Naive thymus-derived CD8-positive, alpha-beta T cell (primary cell): ENCODE results near the gene SPRN. TPM values are rescaled to one million over a fixed set of nuclear protein-coding genes. Genes with fewer than 3 reads are reported as not detected.
A peak's percentile ranks its signal among the peaks of the same experiment; 100 is the strongest.

ENCODE experiments used
- ATAC-seq, 2 donors: fragments of 150-1000 bp; cut with Tn5 transposase in 1 of 2; sonication (Bioruptor Pico), chemical (Tn5 transposase) in 1 of 2; 1 replicate in 1 of 2; 2 replicates in 1 of 2; pipeline ENCODE4 v1.10.0; 2021; ENCODE audit warnings: mild to moderate bottlenecking in 2 of 2, moderate library complexity in 2 of 2
- POLR2A ChIA-PET: fragments of 350-600 bp; sonication (Branson Sonifier 250); formaldehyde crosslinking; loops from one replicate; lab custom pipeline; 2021; ENCODE audit warnings: antibody characterized with exemption; lab: Charles Lee
- DNase-seq, 10 donors: peaks; one replicate each; pipeline versions ENCODE4 v3.0.0 to v3.0.0-alpha.2; 2020 to 2022
- H3K27ac Mint-ChIP-seq, 10 donors: one replicate each; pipeline ENCODE4 v1.8.0; 2020 to 2022; ENCODE audit warnings: mild to moderate bottlenecking in 10 of 10, mixed read lengths in 10 of 10, moderate library complexity in 4 of 10, inconsistent platforms in 1 of 10
- H3K27me3 Mint-ChIP-seq, 5 donors: one replicate each; pipeline ENCODE4 v1.8.0; 2021 to 2022; ENCODE audit warnings: mixed read lengths in 5 of 5
- H3K36me3 Mint-ChIP-seq, 3 donors: one replicate each; pipeline ENCODE4 v1.8.0; 2020 to 2022; ENCODE audit warnings: mixed read lengths in 3 of 3, mild to moderate bottlenecking in 2 of 3, inconsistent platforms in 1 of 3
- H3K4me1 Mint-ChIP-seq, 4 donors: one replicate each; pipeline ENCODE4 v1.8.0; 2021 to 2022; ENCODE audit warnings: mixed read lengths in 4 of 4
- H3K4me3 Mint-ChIP-seq, 10 donors: one replicate each; pipeline ENCODE4 v1.8.0; 2020 to 2022; ENCODE audit warnings: mild to moderate bottlenecking in 10 of 10, mixed read lengths in 10 of 10, moderate library complexity in 6 of 10, inconsistent platforms in 1 of 10
- H3K9me3 Mint-ChIP-seq, 9 donors: one replicate each; pipeline ENCODE4 v1.8.0; 2020 to 2022; ENCODE audit warnings: mixed read lengths in 9 of 9, mild to moderate bottlenecking in 3 of 9, inconsistent platforms in 1 of 9, moderate library complexity in 1 of 9
- polyA plus RNA-seq, 3 donors: library from polyadenylated mRNA; unstranded; fragments of 300-500 nt; fragmentation: Illumina TruSeq; gene quantifications; one replicate each; pipeline ENCODE4 v1.2.3, GENCODE V29; 2021
- total RNA-seq, 8 experiments: library from RNA in 2 of 8; stranded (reverse) in 2 of 8; gene quantifications; one replicate each; pipeline ENCODE4 v1.2.3 and lab custom pipeline; 2021 to 2026

The SPRN gene
- total and polyA plus RNA-seq, 5 experiments from 2014 or later: 0.06 to 0.39 (median 0.28) TPM; not detected in 2

- H3K27ac Mint-ChIP-seq: peak overlapping the region in 5 of 10 donors; percentile 23 to 76 (median 38)
- H3K4me3 Mint-ChIP-seq: no peak overlapping the region
- POLR2A ChIA-PET: no interaction called here
- peaks cover 0 to 12% (median 7%) of the 10 kb centered on the region in 9 donors for H3K9me3 Mint-ChIP-seq
- H3K36me3 Mint-ChIP-seq: peaks cover 33 to 91% (median 51%) of the 10 kb centered on the region in 3 donors
- no peak for ATAC-seq
- no peak for DNase-seq
- H3K27me3 Mint-ChIP-seq: no peaks in the 10 kb centered on the region
- peaks cover 40 to 52% (median 49%) of the 10 kb centered on the region in 4 donors for H3K4me1 Mint-ChIP-seq
Observed at GRCh38 chr10:133405844-133406527, 18.4 kb downstream of the SPRN start.

- POLR2A ChIA-PET: no interaction called here
- no peak overlapping the region for H3K4me3 Mint-ChIP-seq
- no peak for ATAC-seq
- no peak for DNase-seq
- H3K27ac Mint-ChIP-seq: peak overlapping the region in 6 of 10 donors; percentile 0 to 72 (median 17)
- H3K9me3 Mint-ChIP-seq: peaks cover 0 to 6% (median 1%) of the 10 kb centered on the region in 9 donors
- H3K4me1 Mint-ChIP-seq: peaks cover 44 to 56% (median 54%) of the 10 kb centered on the region in 4 donors
- peaks cover 27 to 90% (median 44%) of the 10 kb centered on the region in 3 donors for H3K36me3 Mint-ChIP-seq
- H3K27me3 Mint-ChIP-seq: no peaks in the 10 kb centered on the region
Observed at GRCh38 chr10:133405272-133405671, 19.2 kb downstream of the SPRN start.

DNA sequence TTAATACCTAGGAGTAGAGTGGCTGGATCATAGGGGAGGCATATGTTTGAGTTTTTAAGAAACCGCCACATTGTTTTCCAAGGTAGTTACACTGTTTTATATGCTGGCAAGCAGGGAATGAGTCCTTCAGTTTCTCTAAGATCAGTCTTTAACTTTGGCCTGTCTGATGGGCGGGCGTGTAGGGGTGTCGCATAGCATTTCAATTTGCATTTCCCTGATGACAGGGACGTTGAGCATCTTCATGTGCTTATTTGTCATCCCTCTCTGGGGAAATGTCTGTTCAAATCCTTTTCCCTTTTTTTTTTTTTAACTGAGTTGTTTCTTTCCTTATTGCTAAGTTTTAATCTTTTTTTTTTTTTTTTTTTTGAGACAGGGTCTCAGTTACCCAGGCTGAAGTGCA lies 20.6 kb downstream of the SPRN start:
- POLR2A ChIA-PET: no interaction called here
- no peak for ATAC-seq
- Mint-ChIP-seq H3K9me3 (peaks cover 0 to 6% (median 0%) of the 10 kb centered on the region in 9 donors), H3K4me1 (peaks cover 35 to 47% (median 45%) of the 10 kb centered on the region in 4 donors), H3K4me3 (no peak overlapping the region), H3K36me3 (peaks cover 15 to 90% (median 31%) of the 10 kb centered on the region in 3 donors), H3K27ac (peak overlapping the region in 1 of 10 donors; percentile 58), H3K27me3 (no peaks in the 10 kb centered on the region)
- no peak for DNase-seq

GRCh38 chr10:133403359-133403758 lies 21.1 kb downstream of the SPRN start:
- POLR2A ChIA-PET: no interaction called here
- H3K4me3 Mint-ChIP-seq: no peak overlapping the region
- no peak for ATAC-seq
- peak overlapping the region in 2 of 10 donors; percentile 35 to 58 for H3K27ac Mint-ChIP-seq
- H3K9me3 Mint-ChIP-seq: peaks cover 0 to 3% (median 0%) of the 10 kb centered on the region in 9 donors
- H3K27me3 Mint-ChIP-seq: no peaks in the 10 kb centered on the region
- peaks cover 10 to 90% (median 27%) of the 10 kb centered on the region in 3 donors for H3K36me3 Mint-ChIP-seq
- no peak for DNase-seq
- H3K4me1 Mint-ChIP-seq: peaks cover 35 to 46% (median 40%) of the 10 kb centered on the region in 4 donors

DNA sequence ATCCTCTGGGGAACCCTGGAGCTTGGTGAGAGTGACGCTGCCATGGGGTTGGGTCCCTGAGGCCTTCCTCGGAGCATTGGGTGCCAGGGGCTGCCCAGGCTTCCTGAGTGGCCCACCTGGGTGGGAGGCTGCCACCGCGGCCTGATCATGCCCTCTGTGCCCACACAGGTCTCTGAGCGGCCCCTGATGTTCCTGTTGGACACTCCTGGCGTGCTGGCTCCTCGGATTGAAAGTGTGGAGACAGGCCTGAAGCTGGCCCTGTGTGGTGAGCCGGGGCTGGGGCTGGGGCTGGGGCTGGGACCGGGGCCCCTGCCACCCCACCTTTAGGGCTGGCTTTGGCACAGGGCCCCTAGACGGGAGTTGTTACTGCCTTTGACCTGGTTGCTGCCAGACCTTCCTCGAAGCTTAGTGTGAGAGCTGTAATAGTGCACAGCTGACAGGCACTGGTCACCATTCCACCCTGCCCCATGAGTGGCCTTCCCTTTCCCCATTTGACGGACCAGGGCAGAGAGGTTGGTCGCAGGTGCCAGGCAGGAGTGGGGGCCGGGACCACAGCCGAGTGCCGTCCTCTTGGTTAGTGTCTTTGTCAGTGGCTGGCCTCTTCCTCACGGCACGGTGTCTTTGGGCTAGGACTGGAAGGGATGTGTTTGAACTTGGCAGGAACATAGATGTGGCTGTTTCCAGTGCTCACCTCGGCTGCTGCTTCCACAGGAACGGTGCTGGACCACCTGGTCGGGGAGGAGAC lies 22.3 kb downstream of the SPRN start:
- Mint-ChIP-seq H3K4me3 (no peak overlapping the region), H3K27ac (peak overlapping the region in 2 of 10 donors; percentile 55 to 58), H3K36me3 (peaks cover 4 to 90% (median 18%) of the 10 kb centered on the region in 3 donors), H3K4me1 (peaks cover 30 to 45% (median 39%) of the 10 kb centered on the region in 4 donors), H3K9me3 (no peaks in the 10 kb centered on the region), H3K27me3 (no peaks in the 10 kb centered on the region)
- ATAC-seq (no peak), DNase-seq (no peak)
- POLR2A ChIA-PET: no interaction called here

GRCh38 chr10:133401500-133401899 lies 22.9 kb downstream of the SPRN start:
- ATAC-seq: no peak

DNA sequence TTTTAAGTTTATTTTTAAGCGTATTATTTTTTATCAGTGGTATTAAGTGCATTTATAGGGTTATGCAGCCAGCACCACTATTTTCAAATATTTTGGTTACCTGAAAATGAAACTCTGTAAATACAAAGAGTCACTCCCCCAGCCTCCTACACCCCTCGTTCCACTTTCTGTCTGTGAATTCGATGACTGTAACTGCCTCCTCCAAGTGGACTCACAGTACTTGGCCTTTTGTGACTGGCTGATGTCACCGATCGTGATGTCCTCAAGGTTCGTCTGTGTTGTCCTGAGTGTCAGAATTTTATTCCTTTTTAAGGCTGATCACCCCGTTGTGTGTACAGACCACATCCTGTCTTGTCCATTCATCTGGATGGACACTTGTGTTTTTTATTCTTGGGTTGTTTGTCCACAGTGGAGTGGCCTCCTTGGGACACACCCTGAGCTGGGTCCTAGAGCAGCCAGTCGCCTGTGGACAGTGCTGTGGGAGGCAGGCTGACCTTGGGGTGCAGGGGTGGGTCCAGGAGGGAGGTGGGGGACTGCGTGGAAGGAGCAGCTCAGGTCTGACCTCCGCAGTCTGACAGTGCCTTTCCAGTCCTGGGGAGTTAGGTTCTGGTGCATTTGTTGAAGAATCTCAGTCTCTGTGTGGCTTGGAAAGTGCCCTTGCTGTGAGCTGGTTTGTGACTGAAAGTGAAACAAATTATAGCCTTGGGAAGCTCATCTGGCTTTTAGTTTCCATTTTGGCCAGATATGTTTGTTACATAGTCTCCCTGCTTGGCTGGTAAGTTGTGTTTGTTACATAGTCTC lies 23.6 kb downstream of the SPRN start:
- H3K9me3 Mint-ChIP-seq: no peaks in the 10 kb centered on the region
- DNase-seq (no peak), ATAC-seq (no peak)
- H3K27ac Mint-ChIP-seq: peak overlapping the region in 3 of 10 donors; percentile 33 to 59 (median 36)
- H3K4me1 Mint-ChIP-seq: peaks cover 28 to 44% (median 33%) of the 10 kb centered on the region in 4 donors
- POLR2A ChIA-PET: no interaction called here
- H3K4me3 Mint-ChIP-seq: peak overlapping the region in 1 of 10 donors; percentile 54
- H3K36me3 Mint-ChIP-seq: peaks cover 4 to 88% (median 14%) of the 10 kb centered on the region in 3 donors
- H3K27me3 Mint-ChIP-seq: no peaks in the 10 kb centered on the region

More at GRCh38 chr10:133401500-133401899, 22.9 kb downstream of the SPRN start:
- POLR2A ChIA-PET: no interaction called here
- H3K4me3 Mint-ChIP-seq: peak overlapping the region in 1 of 10 donors; percentile 54
- DNase-seq: no peak
- H3K36me3 Mint-ChIP-seq: peaks cover 4 to 90% (median 14%) of the 10 kb centered on the region in 3 donors
- H3K27me3 Mint-ChIP-seq: no peaks in the 10 kb centered on the region
- peak overlapping the region in 3 of 10 donors; percentile 26 to 59 (median 36) for H3K27ac Mint-ChIP-seq
- peaks cover 30 to 43% (median 35%) of the 10 kb centered on the region in 4 donors for H3K4me1 Mint-ChIP-seq
- H3K9me3 Mint-ChIP-seq: no peaks in the 10 kb centered on the region

- Mint-ChIP-seq H3K36me3 (peaks cover 0 to 74% (median 10%) of the 10 kb centered on the region in 3 donors), H3K27ac (no peak overlapping the region), H3K4me1 (peaks cover 27 to 43% (median 33%) of the 10 kb centered on the region in 4 donors), H3K4me3 (no peak overlapping the region), H3K27me3 (no peaks in the 10 kb centered on the region), H3K9me3 (no peaks in the 10 kb centered on the region)
- DNase-seq: no peak
- ATAC-seq: no peak
- POLR2A ChIA-PET: no interaction called here
Observed at GRCh38 chr10:133399123-133399601, 25.3 kb downstream of the SPRN start.

- POLR2A ChIA-PET: no interaction called here
- Mint-ChIP-seq H3K4me3 (no peak overlapping the region), H3K27me3 (no peaks in the 10 kb centered on the region), H3K9me3 (no peaks in the 10 kb centered on the region), H3K27ac (peak overlapping the region in 1 of 10 donors; percentile 13), H3K4me1 (peaks cover 23 to 47% (median 35%) of the 10 kb centered on the region in 4 donors), H3K36me3 (peaks cover 0 to 64% (median 5%) of the 10 kb centered on the region in 3 donors)
- DNase-seq: no peak
- ATAC-seq: no peak
Observed at GRCh38 chr10:133397938-133398337, 26.5 kb downstream of the SPRN start.

- Mint-ChIP-seq H3K9me3 (no peaks in the 10 kb centered on the region), H3K27me3 (no peaks in the 10 kb centered on the region), H3K4me3 (peak overlapping the region in 4 of 10 donors; percentile 37 to 94 (median 92)), H3K27ac (peak overlapping the region in 2 of 10 donors; percentile 4 to 41), H3K4me1 (peaks cover 19 to 54% (median 35%) of the 10 kb centered on the region in 4 donors), H3K36me3 (peaks cover 0 to 50% (median 0%) of the 10 kb centered on the region in 3 donors)
- ATAC-seq: no peak
- POLR2A ChIA-PET: no interaction called here
- no peak for DNase-seq
Observed at GRCh38 chr10:133396035-133396624, 28.3 kb downstream of the SPRN start.

DNA sequence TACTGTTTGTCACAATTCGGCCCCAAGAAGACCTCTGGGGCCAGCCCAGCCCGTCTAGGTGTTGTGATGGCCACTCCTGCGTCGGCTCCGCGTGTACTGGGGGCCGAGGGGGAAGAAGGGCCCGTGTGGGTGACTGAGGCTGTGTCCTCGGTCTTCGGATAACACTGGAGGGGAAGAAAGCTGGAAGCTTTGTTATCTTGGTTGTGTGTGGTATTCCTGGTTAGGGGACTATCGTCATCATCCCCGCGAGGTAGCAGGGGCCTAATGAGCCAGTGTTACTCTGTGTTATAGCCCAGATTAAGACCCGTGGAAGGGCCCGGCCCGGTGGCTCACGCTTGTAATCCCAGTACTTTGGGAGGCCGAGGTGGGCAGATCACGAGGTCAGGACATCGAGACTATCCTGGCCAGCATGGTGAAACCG lies 29.6 kb downstream of the SPRN start:
- H3K4me3 Mint-ChIP-seq: peak overlapping the region; percentile 82 to 95 (median 92)
- no peaks in the 10 kb centered on the region for H3K27me3 Mint-ChIP-seq
- DNase-seq (peak in 1 of 10 donors; percentile 12), ATAC-seq (no peak)
- peaks cover 0 to 38% (median 0%) of the 10 kb centered on the region in 3 donors for H3K36me3 Mint-ChIP-seq
- peak overlapping the region; percentile 85 to 96 (median 92) for H3K27ac Mint-ChIP-seq
- POLR2A ChIA-PET: interaction anchor here (1.3 to 2.0 kb wide), 3 partner anchors 15 to 22 kb away, joined by 4 to 5 read pairs (median 4); partner anchors contain the start of gene ECHS1
- peaks cover 23 to 56% (median 41%) of the 10 kb centered on the region in 4 donors for H3K4me1 Mint-ChIP-seq
- no peaks in the 10 kb centered on the region for H3K9me3 Mint-ChIP-seq
